Measurements from ENCODE around the gene TRPM7. TPM values are rescaled to one million over a fixed set of nuclear protein-coding genes. Genes with fewer than 3 reads are reported as not detected.

TRPM7 gene
- total RNA-seq, 2 experiments from 2014 or later: 45.4 to 45.8 TPM

GRCh38 chr15:50556642-50557371 is 129.8 kb downstream of the TRPM7 start:
- DNase-seq: no peak
- peaks cover 34% of the 10 kb centered on the region for H3K36me3 Mint-ChIP-seq
- peaks cover 1% of the 10 kb centered on the region for H3K9me3 Mint-ChIP-seq
- H3K27me3 Mint-ChIP-seq: no peaks in the 10 kb centered on the region
- peaks cover 14% of the 10 kb centered on the region for H3K4me1 Mint-ChIP-seq
- H3K27ac Mint-ChIP-seq: no peak overlapping the region
- H3K4me3 Mint-ChIP-seq: no peak overlapping the region

- H3K4me3 Mint-ChIP-seq: no peak overlapping the region
- H3K4me1 Mint-ChIP-seq: peaks cover 14% of the 10 kb centered on the region
- no peaks in the 10 kb centered on the region for H3K27me3 Mint-ChIP-seq
- no peak overlapping the region for H3K27ac Mint-ChIP-seq
- H3K36me3 Mint-ChIP-seq: peaks cover 20% of the 10 kb centered on the region
- H3K9me3 Mint-ChIP-seq: peaks cover 1% of the 10 kb centered on the region
- DNase-seq: no peak
Measured at GRCh38 chr15:50552238-50552637, 134.4 kb downstream of the TRPM7 start.

GRCh38 chr15:50549326-50549725 is 137.3 kb downstream of the TRPM7 start:
- Mint-ChIP-seq H3K4me3 (no peak overlapping the region), H3K27me3 (no peaks in the 10 kb centered on the region), H3K9me3 (peaks cover 1% of the 10 kb centered on the region), H3K27ac (no peak overlapping the region), H3K4me1 (peaks cover 4% of the 10 kb centered on the region), H3K36me3 (peaks cover 6% of the 10 kb centered on the region)
- DNase-seq: no peak

- H3K27me3 Mint-ChIP-seq: no peaks in the 10 kb centered on the region
- DNase-seq: no peak
- H3K27ac Mint-ChIP-seq: no peak within 1 kb of the TSS
- no peaks in the 10 kb centered on the region for H3K4me1 Mint-ChIP-seq
- no peaks in the 10 kb centered on the region for H3K36me3 Mint-ChIP-seq
- no peaks in the 10 kb centered on the region for H3K9me3 Mint-ChIP-seq
- H3K4me3 Mint-ChIP-seq: no peak within 1 kb of the TSS
Measured at GRCh38 chr15:50546566-50546965, 140.0 kb downstream of the TRPM7 start, which contains the start of gene USP50. Gene USP50 (minus strand): TSS chr15:50546666. CDS start chr15:50546525, 141 bp downstream.

- Mint-ChIP-seq H3K27me3 (no peaks in the 10 kb centered on the region), H3K27ac (no peak overlapping the region), H3K36me3 (no peaks in the 10 kb centered on the region), H3K4me3 (no peak overlapping the region), H3K4me1 (no peaks in the 10 kb centered on the region), H3K9me3 (no peaks in the 10 kb centered on the region)
- no peak for DNase-seq
Measured at GRCh38 chr15:50544368-50544767, 142.2 kb downstream of the TRPM7 start.

- H3K27me3 Mint-ChIP-seq: no peaks in the 10 kb centered on the region
- H3K4me1 Mint-ChIP-seq: no peaks in the 10 kb centered on the region
- H3K27ac Mint-ChIP-seq: no peak overlapping the region
- H3K9me3 Mint-ChIP-seq: no peaks in the 10 kb centered on the region
- H3K4me3 Mint-ChIP-seq: no peak overlapping the region
- no peaks in the 10 kb centered on the region for H3K36me3 Mint-ChIP-seq
- DNase-seq: no peak
Measured at GRCh38 chr15:50543556-50543955, 143.0 kb downstream of the TRPM7 start.

- Mint-ChIP-seq H3K4me3 (no peak overlapping the region), H3K27me3 (no peaks in the 10 kb centered on the region), H3K36me3 (no peaks in the 10 kb centered on the region), H3K27ac (no peak overlapping the region), H3K9me3 (no peaks in the 10 kb centered on the region), H3K4me1 (no peaks in the 10 kb centered on the region)
- no peak for DNase-seq
Measured at GRCh38 chr15:50542887-50543210, 143.7 kb downstream of the TRPM7 start.

- Mint-ChIP-seq H3K9me3 (no peaks in the 10 kb centered on the region), H3K36me3 (no peaks in the 10 kb centered on the region), H3K27ac (no peak overlapping the region), H3K27me3 (no peaks in the 10 kb centered on the region), H3K4me1 (peaks cover 17% of the 10 kb centered on the region), H3K4me3 (no peak overlapping the region)
- DNase-seq: no peak
Measured at GRCh38 chr15:50531766-50532165, 154.8 kb downstream of the TRPM7 start.

- Mint-ChIP-seq H3K36me3 (no peaks in the 10 kb centered on the region), H3K27me3 (no peaks in the 10 kb centered on the region), H3K4me1 (peaks cover 17% of the 10 kb centered on the region), H3K4me3 (no peak overlapping the region), H3K27ac (no peak overlapping the region), H3K9me3 (no peaks in the 10 kb centered on the region)
- no peak for DNase-seq
Measured at GRCh38 chr15:50531163-50531562, 155.4 kb downstream of the TRPM7 start.

GRCh38 chr15:50523851-50524251 is 162.7 kb downstream of the TRPM7 start:
- H3K27ac Mint-ChIP-seq: no peak overlapping the region
- no peaks in the 10 kb centered on the region for H3K27me3 Mint-ChIP-seq
- no peaks in the 10 kb centered on the region for H3K36me3 Mint-ChIP-seq

GRCh38 chr15:50519740-50520425 is 166.7 kb downstream of the TRPM7 start:
- DNase-seq: no peak
- peaks cover 4% of the 10 kb centered on the region for H3K36me3 Mint-ChIP-seq
- no peaks in the 10 kb centered on the region for H3K4me1 Mint-ChIP-seq
- H3K27ac Mint-ChIP-seq: no peak overlapping the region
- peaks cover 6% of the 10 kb centered on the region for H3K9me3 Mint-ChIP-seq
- H3K27me3 Mint-ChIP-seq: no peaks in the 10 kb centered on the region
- no peak overlapping the region for H3K4me3 Mint-ChIP-seq

More at GRCh38 chr15:50523851-50524251, 162.7 kb downstream of the TRPM7 start:
- Mint-ChIP-seq H3K4me1 (no peaks in the 10 kb centered on the region), H3K4me3 (no peak overlapping the region), H3K9me3 (peaks cover 2% of the 10 kb centered on the region)
- DNase-seq: no peak

GRCh38 chr15:50513001-50513400 is 173.6 kb downstream of the TRPM7 start:
- H3K36me3 Mint-ChIP-seq: peaks cover 2% of the 10 kb centered on the region
- no peak for DNase-seq
- H3K9me3 Mint-ChIP-seq: peaks cover 2% of the 10 kb centered on the region
- no peak overlapping the region for H3K27ac Mint-ChIP-seq
- no peaks in the 10 kb centered on the region for H3K27me3 Mint-ChIP-seq
- no peak overlapping the region for H3K4me3 Mint-ChIP-seq
- H3K4me1 Mint-ChIP-seq: no peaks in the 10 kb centered on the region

Other genes starting within 250 kb of the TRPM7 start
- not detected for gene USP50, start 140.1 kb downstream of the TRPM7 start, total RNA-seq
- gene SPPL2A, start 78.9 kb upstream of the TRPM7 start, total RNA-seq: 10 to 100 TPM; 70.8 to 73.7 TPM
- 10 to 100 TPM; 20.7 to 20.9 TPM for gene AP4E1, start 221.9 kb upstream of the TRPM7 start, total RNA-seq